Astrocyte (in vitro differentiated cells and primary cell): Measurements from ENCODE around the gene MAEA.

ENCODE experiments used
- CTCF ChIP-seq: IDR thresholded peaks from 2 replicates; pipeline ENCODE4 v1.5.1; 2011; ENCODE audit warnings: low read depth, mild to moderate bottlenecking, inconsistent platforms, low read length, moderate library complexity; ENCODE audit not compliant: insufficient read depth
- EZH2 ChIP-seq: IDR thresholded peaks from 2 replicates; pipeline ENCODE4 v1.6.1; 2012; ENCODE audit warnings: mild to moderate bottlenecking, low read length, inconsistent platforms; ENCODE audit not compliant: insufficient read depth

- TF ChIP-seq CTCF (no peak), EZH2 (no peak)
Observed at GRCh38 chr4:1241936-1242505, 47.7 kb upstream of the MAEA start.
